GM12865 (cell line): ENCODE measurements around the gene CHN1.

ENCODE experiments used
- DNase-seq: peaks from one replicate; pipeline ENCODE4 v3.0.0; 2010; ENCODE audit warnings: low read depth
- H3K4me3 ChIP-seq: 2 replicates; pipeline ENCODE4 v1.5.1; 2011; ENCODE audit warnings: mild to moderate bottlenecking, low read depth, low read length, control low read depth
- TF ChIP-seq, protein P1 (sequence below): IDR thresholded peaks from 2 replicates; pipeline ENCODE4 v1.5.1; 2011; ENCODE audit warnings: low read length, control low read depth, low read depth, inconsistent platforms; ENCODE audit not compliant: insufficient read depth; ENCODE audit errors: missing control alignments

Gene CHN1

DNA sequence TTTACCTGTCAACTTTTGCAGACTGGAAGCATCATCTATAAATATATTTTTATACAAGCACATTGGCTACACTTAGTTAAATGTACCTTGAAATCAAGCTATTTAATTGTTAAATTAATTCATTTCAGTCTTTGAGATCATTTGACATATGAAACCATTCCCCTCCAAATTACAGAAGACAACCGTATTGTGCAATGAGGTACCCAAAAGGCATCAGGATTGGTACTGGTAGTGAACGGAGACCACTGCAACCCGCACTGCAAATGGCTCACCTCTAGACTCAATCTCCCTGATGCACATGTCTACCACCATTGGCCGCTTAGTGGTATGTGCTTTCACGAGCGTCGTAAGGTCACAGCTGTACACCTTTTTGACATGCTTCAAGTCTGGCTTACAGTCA lies 193.1 kb downstream of the CHN1 start:
- H3K4me3 ChIP-seq, result no peak overlapping the region
- TF ChIP-seq, protein P1, sequence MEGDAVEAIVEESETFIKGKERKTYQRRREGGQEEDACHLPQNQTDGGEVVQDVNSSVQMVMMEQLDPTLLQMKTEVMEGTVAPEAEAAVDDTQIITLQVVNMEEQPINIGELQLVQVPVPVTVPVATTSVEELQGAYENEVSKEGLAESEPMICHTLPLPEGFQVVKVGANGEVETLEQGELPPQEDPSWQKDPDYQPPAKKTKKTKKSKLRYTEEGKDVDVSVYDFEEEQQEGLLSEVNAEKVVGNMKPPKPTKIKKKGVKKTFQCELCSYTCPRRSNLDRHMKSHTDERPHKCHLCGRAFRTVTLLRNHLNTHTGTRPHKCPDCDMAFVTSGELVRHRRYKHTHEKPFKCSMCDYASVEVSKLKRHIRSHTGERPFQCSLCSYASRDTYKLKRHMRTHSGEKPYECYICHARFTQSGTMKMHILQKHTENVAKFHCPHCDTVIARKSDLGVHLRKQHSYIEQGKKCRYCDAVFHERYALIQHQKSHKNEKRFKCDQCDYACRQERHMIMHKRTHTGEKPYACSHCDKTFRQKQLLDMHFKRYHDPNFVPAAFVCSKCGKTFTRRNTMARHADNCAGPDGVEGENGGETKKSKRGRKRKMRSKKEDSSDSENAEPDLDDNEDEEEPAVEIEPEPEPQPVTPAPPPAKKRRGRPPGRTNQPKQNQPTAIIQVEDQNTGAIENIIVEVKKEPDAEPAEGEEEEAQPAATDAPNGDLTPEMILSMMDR, result no peak
- no peak for DNase-seq

DNA sequence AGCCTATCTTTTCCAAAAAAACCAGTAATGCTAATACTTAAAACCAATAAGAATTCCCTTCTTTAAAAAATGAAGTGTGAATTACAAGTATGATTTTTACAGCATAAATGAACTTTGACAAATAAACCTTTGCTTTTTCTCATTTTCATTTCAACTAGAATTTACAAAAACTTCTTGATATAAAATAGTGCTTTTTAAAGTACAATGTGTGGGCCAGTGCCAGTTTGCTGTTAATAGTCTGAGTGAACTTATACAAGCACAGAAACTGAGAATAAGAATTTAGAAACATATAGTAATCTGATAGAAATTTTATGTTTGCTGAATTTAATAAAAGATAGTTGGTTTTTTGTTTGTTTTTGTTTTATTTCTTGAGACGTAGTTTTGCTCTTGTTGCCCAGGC lies 197.2 kb downstream of the CHN1 start:
- TF ChIP-seq, protein P1, result no peak
- no peak overlapping the region for H3K4me3 ChIP-seq
- DNase-seq, result no peak

DNA sequence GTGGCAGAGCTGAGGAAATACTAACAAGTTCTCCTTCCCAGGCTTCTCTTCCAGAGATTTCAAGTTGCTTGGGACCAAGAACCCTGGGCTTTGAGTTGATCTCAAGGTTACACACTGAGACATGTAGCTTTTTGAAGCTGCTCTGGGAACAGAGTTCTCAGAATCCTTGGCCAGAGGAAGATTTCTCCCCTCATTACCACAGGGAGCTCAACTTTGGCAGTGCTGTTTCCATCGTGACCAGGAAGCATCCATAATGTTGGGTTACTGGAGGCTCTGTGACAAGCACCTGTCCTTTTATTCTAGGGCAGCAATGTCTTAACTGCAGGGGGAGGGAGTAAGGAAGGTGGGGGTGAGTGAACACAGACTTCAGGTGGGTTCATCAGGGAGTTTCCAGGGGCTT lies 199.4 kb downstream of the CHN1 start:
- DNase-seq, result no peak
- H3K4me3 ChIP-seq, result no peak overlapping the region
- TF ChIP-seq, protein P1, result no peak

GRCh38 chr2:174802459-174802858 lies 202.7 kb downstream of the CHN1 start:
- TF ChIP-seq, protein P1, result no peak
- no peak overlapping the region for H3K4me3 ChIP-seq
- DNase-seq, result no peak

- no peak for DNase-seq
- TF ChIP-seq, protein P1, result no peak
- no peak overlapping the region for H3K4me3 ChIP-seq
Measured at GRCh38 chr2:174800436-174801205, 204.6 kb downstream of the CHN1 start.

GRCh38 chr2:174798801-174799200 lies 206.4 kb downstream of the CHN1 start:
- DNase-seq, result no peak
- no peak overlapping the region for H3K4me3 ChIP-seq
- TF ChIP-seq, protein P1, result no peak

DNA sequence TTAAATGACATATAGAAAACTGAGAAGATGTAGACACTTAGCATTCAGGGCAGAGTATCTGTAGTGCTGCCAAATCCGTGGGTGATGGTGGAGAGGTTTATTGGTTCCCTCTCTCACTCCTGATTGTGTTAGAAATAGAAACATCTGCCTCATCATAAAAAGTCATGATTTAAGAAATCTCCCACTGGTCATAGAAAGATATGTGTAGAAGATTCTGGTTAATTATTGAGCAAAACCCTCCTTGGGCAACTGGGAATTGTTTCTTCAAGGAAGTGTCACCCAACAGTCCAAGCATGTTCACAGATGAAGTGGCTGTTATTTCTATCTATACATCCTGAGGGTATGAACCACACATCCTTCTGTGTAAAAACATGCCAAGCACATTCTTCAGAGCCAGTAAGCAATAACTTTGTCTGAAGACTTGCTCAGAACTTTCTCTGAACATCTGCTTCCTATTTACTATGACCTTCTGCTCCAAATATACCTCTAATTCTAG lies 207.4 kb downstream of the CHN1 start:
- DNase-seq, result no peak
- H3K4me3 ChIP-seq, result no peak overlapping the region
- TF ChIP-seq, protein P1, result no peak
